IMR-90 (cell line): ENCODE measurements around the gene STX2.

Source experiments
- CEBPB ChIP-seq: IDR thresholded peaks from 2 replicates; pipeline ENCODE4 v1.6.1; 2012; ENCODE audit warnings: low read depth, low read length, improper control_type of control experiment
- CTCF ChIP-seq: conservative IDR thresholded peaks from 2 replicates; pipeline ENCODE4 v1.5.1; 2012; ENCODE audit warnings: mild to moderate bottlenecking, low read depth, low read length, improper control_type of control experiment
- ELK1 ChIP-seq: fragments of 150-350 bp; IDR thresholded peaks from 2 replicates; pipeline ENCODE4 v1.6.1; 2016; ENCODE audit warnings: low read depth, mild to moderate bottlenecking, low read length, moderate library complexity, borderline replicate concordance
- FOS ChIP-seq: fragments of 150-350 bp; IDR thresholded peaks from 2 replicates; pipeline ENCODE4 v1.6.1; 2016; ENCODE audit warnings: low read depth, low read length
- MAFK ChIP-seq: IDR thresholded peaks from 2 replicates; pipeline ENCODE4 v1.6.1; 2012; ENCODE audit warnings: low read depth, low read length, improper control_type of control experiment
- MAZ ChIP-seq: IDR thresholded peaks from 2 replicates; pipeline ENCODE4 v1.6.1; 2012; ENCODE audit warnings: low read depth, mild to moderate bottlenecking, low read length, improper control_type of control experiment, moderate library complexity, borderline replicate concordance
- POLR2A ChIP-seq: IDR thresholded peaks from 2 replicates; pipeline ENCODE4 v1.6.1; 2012; ENCODE audit warnings: mild to moderate bottlenecking, low read depth, low read length
- RCOR1 ChIP-seq: IDR thresholded peaks from 2 replicates; pipeline ENCODE4 v1.6.1; 2012; ENCODE audit warnings: mild to moderate bottlenecking, low read length, improper control_type of control experiment; ENCODE audit not compliant: insufficient replicate concordance
- USF2 ChIP-seq: fragments of 150-350 bp; IDR thresholded peaks from 2 replicates; pipeline ENCODE4 v1.6.1; 2017; ENCODE audit warnings: mild to moderate bottlenecking, antibody characterized with exemption, low read length, low read depth

- no peak for TF ChIP-seq CTCF
- no peak for TF ChIP-seq MAFK
- TF ChIP-seq FOS = no peak
- no peak for TF ChIP-seq POLR2A
- no peak for TF ChIP-seq MAZ
- TF ChIP-seq CEBPB = no peak
- TF ChIP-seq USF2 = no peak
- no peak for TF ChIP-seq ELK1
- no peak for TF ChIP-seq RCOR1
Observed at GRCh38 chr12:130860311-130860710, 21.3 kb upstream of the STX2 start.
